ENCODE results near the gene MED20.

The MED20 gene

GRCh38 chr6:41965429-41966213 lies 44.7 kb upstream of the MED20 start:
- TF ChIP-seq NFRKB (IDR thresholded peaks at IDR 0.05) (no peak), LEF1 (IDR thresholded peaks at IDR 0.05; ENCODE audit: borderline replicate concordance) (no peak), L3MBTL2 (conservative IDR thresholded peaks at IDR 0.05) (no peak), SP1 (IDR thresholded peaks at IDR 0.05) (no peak), FOXK2 (IDR thresholded peaks at IDR 0.05) (no peak), TARDBP (IDR thresholded peaks at IDR 0.05) (no peak), PKNOX1 (IDR thresholded peaks at IDR 0.05) (no peak), HDGF (IDR thresholded peaks at IDR 0.05; ENCODE audit: borderline replicate concordance) (no peak), FOXA1 (IDR thresholded peaks at IDR 0.05) (no peak), SUZ12 (IDR thresholded peaks at IDR 0.05) (no peak), BHLHE40 (IDR thresholded peaks at IDR 0.05; ENCODE audit: borderline replicate concordance) (no peak), FOXM1 (IDR thresholded peaks at IDR 0.05; ENCODE audit: borderline replicate concordance) (no peak), ELF4 (IDR thresholded peaks at IDR 0.05) (no peak), ZNF384 (IDR thresholded peaks at IDR 0.05) (no peak), ARNT (IDR thresholded peaks at IDR 0.05) (no peak), CTBP1 (IDR thresholded peaks at IDR 0.05; ENCODE audit: borderline replicate concordance) (no peak)
- CTCF ChIA-PET, result no interaction called here
- no peak for DNase-seq (ENCODE audit: extremely low spot score)
- POLR2A ChIA-PET, result no interaction called here

- TF ChIP-seq LEF1 (IDR thresholded peaks at IDR 0.05; ENCODE audit: borderline replicate concordance) (no peak), PKNOX1 (IDR thresholded peaks at IDR 0.05) (no peak), SUZ12 (IDR thresholded peaks at IDR 0.05) (no peak), FOXA1 (IDR thresholded peaks at IDR 0.05) (no peak), CTBP1 (IDR thresholded peaks at IDR 0.05; ENCODE audit: borderline replicate concordance) (no peak), ELF4 (IDR thresholded peaks at IDR 0.05) (no peak), L3MBTL2 (conservative IDR thresholded peaks at IDR 0.05) (no peak), ARNT (IDR thresholded peaks at IDR 0.05) (no peak), BHLHE40 (IDR thresholded peaks at IDR 0.05; ENCODE audit: borderline replicate concordance) (no peak), HDGF (IDR thresholded peaks at IDR 0.05; ENCODE audit: borderline replicate concordance) (no peak), NFRKB (IDR thresholded peaks at IDR 0.05) (no peak), FOXM1 (IDR thresholded peaks at IDR 0.05; ENCODE audit: borderline replicate concordance) (no peak), FOXK2 (IDR thresholded peaks at IDR 0.05) (no peak), ZNF384 (IDR thresholded peaks at IDR 0.05) (no peak), TARDBP (IDR thresholded peaks at IDR 0.05) (no peak), SP1 (IDR thresholded peaks at IDR 0.05) (no peak)
- ChIA-PET POLR2A (interaction anchor here (0.9 kb wide), 1 partner anchor 9 kb away, joined by 4 read pairs; no protein-coding TSS in a partner anchor), CTCF (no interaction called here)
- no peak for DNase-seq (ENCODE audit: extremely low spot score)
Measured at GRCh38 chr6:41964201-41964887, 43.4 kb upstream of the MED20 start.

GRCh38 chr6:41963371-41963770 lies 42.4 kb upstream of the MED20 start:
- ChIA-PET POLR2A (interaction anchor here (0.9 kb wide), 1 partner anchor 10 kb away, joined by 4 read pairs; no protein-coding TSS in a partner anchor), CTCF (interaction anchor here (0.9 kb wide), 1 partner anchor 42 kb away, joined by 3 read pairs; the partner anchor contains the start of genes BYSL and MED20)
- TF ChIP-seq FOXM1 (IDR thresholded peaks at IDR 0.05; ENCODE audit: borderline replicate concordance), result no peak
- TF ChIP-seq ZNF384 (IDR thresholded peaks at IDR 0.05), result no peak
- TF ChIP-seq PKNOX1 (IDR thresholded peaks at IDR 0.05), result no peak
- no peak for TF ChIP-seq TARDBP (IDR thresholded peaks at IDR 0.05)
- no peak for TF ChIP-seq BHLHE40 (IDR thresholded peaks at IDR 0.05; ENCODE audit: borderline replicate concordance)
- no peak for TF ChIP-seq FOXA1 (IDR thresholded peaks at IDR 0.05)
- TF ChIP-seq L3MBTL2 (conservative IDR thresholded peaks at IDR 0.05), result no peak
- TF ChIP-seq NFRKB (IDR thresholded peaks at IDR 0.05), result no peak
- TF ChIP-seq SUZ12 (IDR thresholded peaks at IDR 0.05), result no peak
- no peak for TF ChIP-seq LEF1 (IDR thresholded peaks at IDR 0.05; ENCODE audit: borderline replicate concordance)
- TF ChIP-seq SP1 (IDR thresholded peaks at IDR 0.05), result no peak
- no peak for TF ChIP-seq ARNT (IDR thresholded peaks at IDR 0.05)
- TF ChIP-seq FOXK2 (IDR thresholded peaks at IDR 0.05), result no peak
- DNase-seq (ENCODE audit: extremely low spot score), result no peak

DNA sequence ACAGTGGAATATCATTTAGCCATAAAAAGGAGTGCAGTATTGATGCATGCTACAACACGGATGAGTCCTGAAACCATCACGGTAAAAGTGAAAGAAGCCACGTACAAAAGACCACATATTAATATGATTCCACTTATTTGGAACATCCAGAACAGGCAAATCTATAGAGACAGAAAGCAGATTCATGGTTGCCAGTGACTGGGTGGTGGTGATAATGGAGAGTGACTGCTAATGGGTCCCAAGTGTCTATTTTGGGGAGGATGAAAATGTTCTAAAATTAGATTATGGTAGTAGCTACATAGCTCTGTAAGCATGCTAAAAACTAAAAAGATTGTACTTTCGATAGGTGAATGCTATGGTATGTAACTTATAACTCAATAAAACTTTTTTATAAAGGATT lies 39.1 kb upstream of the MED20 start:
- POLR2A ChIA-PET, result no interaction called here
- TF ChIP-seq BHLHE40 (IDR thresholded peaks at IDR 0.05; ENCODE audit: borderline replicate concordance), result no peak
- no peak for TF ChIP-seq ZNF384 (IDR thresholded peaks at IDR 0.05)
- TF ChIP-seq SUZ12 (IDR thresholded peaks at IDR 0.05), result no peak
- no peak for TF ChIP-seq FOXM1 (IDR thresholded peaks at IDR 0.05; ENCODE audit: borderline replicate concordance)
- no peak for TF ChIP-seq TARDBP (IDR thresholded peaks at IDR 0.05)
- TF ChIP-seq CTBP1 (IDR thresholded peaks at IDR 0.05; ENCODE audit: borderline replicate concordance), result no peak
- TF ChIP-seq LEF1 (IDR thresholded peaks at IDR 0.05; ENCODE audit: borderline replicate concordance), result no peak
- TF ChIP-seq ELF4 (IDR thresholded peaks at IDR 0.05), result no peak
- no peak for TF ChIP-seq ARNT (IDR thresholded peaks at IDR 0.05)
- no peak for DNase-seq (ENCODE audit: extremely low spot score)
- CTCF ChIA-PET, result interaction anchor here (0.7 kb wide), 1 partner anchor 33 kb away, joined by 3 read pairs; no protein-coding TSS in a partner anchor

- TF ChIP-seq HDGF (IDR thresholded peaks at IDR 0.05; ENCODE audit: borderline replicate concordance) (no peak), BHLHE40 (IDR thresholded peaks at IDR 0.05; ENCODE audit: borderline replicate concordance) (no peak), FOXM1 (IDR thresholded peaks at IDR 0.05; ENCODE audit: borderline replicate concordance) (no peak), PKNOX1 (IDR thresholded peaks at IDR 0.05) (no peak), ARNT (IDR thresholded peaks at IDR 0.05) (no peak), SP1 (IDR thresholded peaks at IDR 0.05) (no peak)
- DNase-seq (ENCODE audit: extremely low spot score), result no peak
- ChIA-PET CTCF (no interaction called here), POLR2A (no interaction called here)
Measured at GRCh38 chr6:41958022-41958856, 37.3 kb upstream of the MED20 start.
